ENCODE results near the gene FAAP100.

The FAAP100 gene

DNA sequence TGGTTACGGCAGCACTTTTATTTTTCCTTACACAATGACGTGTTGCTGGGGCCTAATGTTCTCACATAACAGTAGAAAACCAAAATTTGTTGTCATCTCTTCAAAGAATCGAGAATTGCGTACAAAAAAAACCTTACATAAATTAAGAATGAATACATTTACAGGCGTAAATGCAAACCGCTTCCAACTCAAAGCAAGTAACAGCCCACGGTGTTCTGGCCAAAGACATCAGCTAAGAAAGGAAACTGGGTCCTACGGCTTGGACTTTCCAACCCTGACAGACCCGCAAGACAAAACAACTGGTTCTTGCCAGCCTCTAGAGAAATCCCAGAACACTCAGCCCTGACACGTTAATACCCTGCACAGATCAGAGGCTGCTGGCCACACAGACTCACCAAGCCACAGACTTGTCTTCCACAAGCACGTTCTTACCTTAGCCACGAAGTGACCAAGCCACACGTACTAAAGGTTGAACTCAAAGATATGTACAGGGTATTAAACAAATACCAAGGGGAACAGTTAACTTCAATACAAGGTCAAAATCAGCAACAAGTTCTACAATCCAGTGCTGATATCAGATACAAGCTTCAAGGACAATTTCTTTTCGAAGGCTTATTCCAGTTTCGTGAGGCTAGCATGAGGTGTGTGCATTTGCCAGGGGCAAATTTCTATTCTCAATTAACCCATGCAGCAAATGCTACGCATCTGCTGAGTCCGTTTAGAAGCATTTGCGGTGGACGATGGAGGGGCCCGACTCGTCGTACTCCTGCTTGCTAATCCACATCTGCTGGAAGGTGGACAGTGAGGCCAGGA is 42.0 kb downstream of the FAAP100 start:
- H3K4me1 ChIP-seq (ENCODE audit: insufficient read depth, low read length): peaks cover 9% of the 10 kb centered on the region
- H3K9me3 ChIP-seq (ENCODE audit: low read length): no peaks in the 10 kb centered on the region
- H2AFZ ChIP-seq (ENCODE audit: low read depth, low read length): no peak overlapping the region
- peaks cover 36% of the 10 kb centered on the region for H3K36me3 ChIP-seq (ENCODE audit: insufficient read depth, low read length)
- peak overlapping the region; percentile 87 for H3K4me3 ChIP-seq (ENCODE audit: low read length)
- H3K27me3 ChIP-seq (ENCODE audit: insufficient read depth, low read length): no peaks in the 10 kb centered on the region

DNA sequence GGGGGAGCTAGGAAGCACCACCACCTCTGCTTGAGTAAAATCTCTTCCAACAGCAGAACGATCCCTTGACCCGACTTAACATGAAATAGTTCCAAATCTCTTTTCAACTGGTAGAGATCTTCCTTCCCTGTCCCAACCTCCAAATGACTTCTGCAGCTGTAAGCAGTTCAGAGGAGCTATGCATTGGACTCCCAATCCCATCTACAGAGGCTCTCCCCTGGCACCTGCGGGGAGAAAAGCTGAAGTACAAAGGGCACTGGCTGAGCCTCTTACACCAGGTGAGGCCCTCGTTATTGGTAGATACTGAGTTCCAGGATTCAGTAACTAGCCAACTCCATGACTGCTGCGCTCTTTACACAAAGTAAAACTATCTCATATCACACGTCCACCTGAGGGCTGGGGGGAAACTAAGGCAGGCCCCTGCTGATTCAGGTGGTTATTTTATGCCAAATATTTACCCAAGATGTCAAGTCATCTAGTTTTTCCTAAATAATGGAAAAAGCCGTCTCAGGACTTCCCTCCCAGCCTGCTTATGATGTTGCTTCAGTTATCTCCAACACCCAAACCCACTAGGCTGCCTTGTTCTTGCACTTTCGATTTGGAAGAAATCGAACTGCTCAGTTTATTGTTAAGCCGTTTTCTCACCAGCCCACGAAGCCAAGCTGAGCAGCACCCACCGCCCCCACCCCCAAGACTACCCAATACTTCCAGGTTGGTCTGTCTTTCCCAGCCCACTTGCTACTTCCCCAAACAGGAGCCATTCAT is 42.8 kb downstream of the FAAP100 start:
- Histone ChIP-seq H2AFZ (ENCODE audit: low read depth, low read length) (no peak overlapping the region), H3K4me3 (ENCODE audit: low read length) (peak overlapping the region; percentile 87), H3K27me3 (ENCODE audit: insufficient read depth, low read length) (no peaks in the 10 kb centered on the region), H3K36me3 (ENCODE audit: insufficient read depth, low read length) (peaks cover 36% of the 10 kb centered on the region), H3K4me1 (ENCODE audit: insufficient read depth, low read length) (peaks cover 9% of the 10 kb centered on the region), H3K9me3 (ENCODE audit: low read length) (no peaks in the 10 kb centered on the region)

DNA sequence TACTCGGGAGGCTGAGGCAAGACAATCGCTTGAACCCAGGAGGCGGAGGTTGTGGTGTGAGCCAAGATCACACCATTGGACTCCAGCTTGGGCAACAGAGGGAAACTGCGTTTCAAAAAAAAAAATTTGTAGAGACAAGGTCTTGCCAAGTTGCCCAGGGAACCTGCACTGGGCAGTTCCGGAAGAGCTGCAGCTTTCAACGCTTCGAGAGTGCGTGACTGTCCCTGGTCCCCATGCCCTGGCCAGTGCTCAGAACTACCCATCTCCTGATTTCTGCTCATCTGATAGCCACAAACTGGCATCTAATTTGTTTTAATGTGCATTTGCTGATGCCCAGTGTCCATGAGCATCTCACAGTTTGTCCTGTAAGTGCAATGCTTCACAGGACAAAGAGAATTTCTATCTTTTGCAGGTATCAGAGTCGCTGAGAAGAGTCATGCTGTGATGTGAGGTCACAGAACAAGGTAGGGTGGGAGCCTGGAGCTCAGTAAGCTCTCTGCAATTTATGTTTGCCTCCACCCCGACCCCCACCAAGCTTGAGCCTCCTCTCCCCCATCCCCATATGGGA is 43.4 kb downstream of the FAAP100 start:
- no peaks in the 10 kb centered on the region for H3K27me3 ChIP-seq (ENCODE audit: insufficient read depth, low read length)
- peaks cover 9% of the 10 kb centered on the region for H3K4me1 ChIP-seq (ENCODE audit: insufficient read depth, low read length)
- no peaks in the 10 kb centered on the region for H3K9me3 ChIP-seq (ENCODE audit: low read length)
- H2AFZ ChIP-seq (ENCODE audit: low read depth, low read length): no peak overlapping the region
- H3K36me3 ChIP-seq (ENCODE audit: insufficient read depth, low read length): peaks cover 36% of the 10 kb centered on the region
- peak overlapping the region; percentile 87 for H3K4me3 ChIP-seq (ENCODE audit: low read length)

DNA sequence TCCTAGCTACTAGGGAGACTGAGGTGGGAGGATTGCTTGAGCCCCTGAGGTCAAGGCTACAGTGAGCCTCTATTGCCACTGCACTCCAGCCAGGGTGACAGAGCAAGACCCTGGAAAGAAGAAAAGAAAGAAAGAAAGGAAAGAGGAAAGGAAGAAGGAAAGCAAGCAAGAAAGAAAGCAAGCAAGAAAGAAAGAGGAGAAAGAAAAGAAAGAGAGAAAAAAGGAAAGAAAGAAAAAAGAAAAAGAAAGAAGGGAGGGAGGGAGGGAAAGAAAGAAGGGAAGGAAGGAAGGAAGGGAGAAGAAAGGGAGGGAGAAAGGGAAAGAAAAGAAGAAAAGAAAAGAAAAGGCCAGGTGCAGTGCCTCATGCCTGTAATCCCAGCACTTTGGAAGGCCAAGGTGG is 48.5 kb downstream of the FAAP100 start:
- Histone ChIP-seq H3K27me3 (ENCODE audit: insufficient read depth, low read length) (no peaks in the 10 kb centered on the region), H3K9me3 (ENCODE audit: low read length) (no peaks in the 10 kb centered on the region), H2AFZ (ENCODE audit: low read depth, low read length) (no peak overlapping the region), H3K36me3 (ENCODE audit: insufficient read depth, low read length) (peaks cover 2% of the 10 kb centered on the region), H3K4me1 (ENCODE audit: insufficient read depth, low read length) (no peaks in the 10 kb centered on the region), H3K4me3 (ENCODE audit: low read length) (no peak overlapping the region)

DNA sequence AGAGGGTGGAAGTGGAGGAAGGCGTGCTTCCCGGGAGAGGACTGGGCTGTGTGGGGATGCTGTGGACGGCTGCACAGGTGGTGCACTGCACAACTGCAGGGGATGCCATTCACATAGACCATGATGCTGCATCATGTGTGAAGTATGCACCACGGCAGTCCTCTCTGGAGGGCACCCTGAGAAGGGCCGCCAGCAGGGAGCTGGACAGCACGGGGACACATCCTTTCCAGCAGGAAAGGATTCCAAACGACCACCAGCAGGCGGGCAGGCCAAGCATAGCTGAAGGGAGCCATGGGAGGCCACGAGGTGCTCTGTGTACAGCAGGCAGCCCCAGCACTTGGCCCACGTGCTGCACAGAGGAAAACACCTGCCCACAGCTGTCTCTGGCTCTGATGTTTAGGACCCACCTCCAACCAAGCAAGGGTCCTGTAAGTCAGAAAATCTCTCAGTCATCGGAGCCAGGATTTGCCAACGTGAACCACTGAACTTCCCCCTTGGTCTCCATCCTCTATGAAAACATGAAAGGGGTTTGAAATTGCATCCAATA is 49.6 kb downstream of the FAAP100 start:
- no peaks in the 10 kb centered on the region for H3K27me3 ChIP-seq (ENCODE audit: insufficient read depth, low read length)
- no peaks in the 10 kb centered on the region for H3K36me3 ChIP-seq (ENCODE audit: insufficient read depth, low read length)
- no peak overlapping the region for H3K4me3 ChIP-seq (ENCODE audit: low read length)
- H3K4me1 ChIP-seq (ENCODE audit: insufficient read depth, low read length): no peaks in the 10 kb centered on the region
- no peaks in the 10 kb centered on the region for H3K9me3 ChIP-seq (ENCODE audit: low read length)
- no peak overlapping the region for H2AFZ ChIP-seq (ENCODE audit: low read depth, low read length)

DNA sequence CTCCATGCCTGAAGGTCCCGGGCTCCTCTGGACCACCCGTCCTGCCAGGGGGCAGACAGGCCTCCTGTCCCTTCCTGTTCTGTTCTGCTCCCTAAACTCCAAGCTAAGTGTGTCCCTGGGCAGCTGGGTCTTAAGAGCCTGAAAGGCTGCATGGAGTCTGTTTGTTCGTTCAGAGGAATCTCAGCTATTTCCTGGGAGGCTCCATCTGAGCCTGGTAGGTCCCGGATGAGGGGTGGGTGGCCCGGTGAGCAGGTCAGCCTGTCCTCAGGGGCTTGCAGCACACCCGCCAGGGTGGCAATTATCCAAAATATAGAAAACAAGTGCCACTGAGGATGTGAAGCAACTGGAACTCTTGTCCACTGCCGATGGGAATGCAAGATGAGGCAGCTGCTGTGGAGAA is 52.1 kb downstream of the FAAP100 start:
- Histone ChIP-seq H3K9me3 (ENCODE audit: low read length) (no peaks in the 10 kb centered on the region), H2AFZ (ENCODE audit: low read depth, low read length) (no peak overlapping the region), H3K4me1 (ENCODE audit: insufficient read depth, low read length) (peaks cover under 1% of the 10 kb centered on the region), H3K36me3 (ENCODE audit: insufficient read depth, low read length) (no peaks in the 10 kb centered on the region), H3K27me3 (ENCODE audit: insufficient read depth, low read length) (no peaks in the 10 kb centered on the region), H3K4me3 (ENCODE audit: low read length) (no peak overlapping the region)

DNA sequence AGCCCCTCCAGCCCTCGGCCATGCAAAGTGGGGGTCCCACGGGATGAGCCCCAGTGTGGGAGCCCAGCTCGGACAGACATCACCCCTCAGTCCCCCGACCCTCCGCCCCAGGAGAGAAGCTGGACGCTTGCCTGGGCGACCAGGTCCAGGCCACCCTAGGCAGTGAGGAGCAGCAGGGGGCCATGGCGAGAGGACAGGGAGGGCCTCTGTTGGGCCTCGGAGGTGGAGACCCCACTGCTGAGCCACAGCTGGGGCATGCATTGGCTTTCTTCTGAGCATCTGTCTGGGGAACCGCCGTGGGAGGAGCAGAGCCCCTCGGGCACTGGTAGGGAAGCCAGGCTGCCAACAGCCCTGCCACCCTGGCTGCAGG is 52.6 kb downstream of the FAAP100 start:
- no peak overlapping the region for H2AFZ ChIP-seq (ENCODE audit: low read depth, low read length)
- peaks cover 4% of the 10 kb centered on the region for H3K4me1 ChIP-seq (ENCODE audit: insufficient read depth, low read length)
- H3K4me3 ChIP-seq (ENCODE audit: low read length): no peak overlapping the region
- no peaks in the 10 kb centered on the region for H3K36me3 ChIP-seq (ENCODE audit: insufficient read depth, low read length)
- no peaks in the 10 kb centered on the region for H3K9me3 ChIP-seq (ENCODE audit: low read length)
- H3K27me3 ChIP-seq (ENCODE audit: insufficient read depth, low read length): no peaks in the 10 kb centered on the region

DNA sequence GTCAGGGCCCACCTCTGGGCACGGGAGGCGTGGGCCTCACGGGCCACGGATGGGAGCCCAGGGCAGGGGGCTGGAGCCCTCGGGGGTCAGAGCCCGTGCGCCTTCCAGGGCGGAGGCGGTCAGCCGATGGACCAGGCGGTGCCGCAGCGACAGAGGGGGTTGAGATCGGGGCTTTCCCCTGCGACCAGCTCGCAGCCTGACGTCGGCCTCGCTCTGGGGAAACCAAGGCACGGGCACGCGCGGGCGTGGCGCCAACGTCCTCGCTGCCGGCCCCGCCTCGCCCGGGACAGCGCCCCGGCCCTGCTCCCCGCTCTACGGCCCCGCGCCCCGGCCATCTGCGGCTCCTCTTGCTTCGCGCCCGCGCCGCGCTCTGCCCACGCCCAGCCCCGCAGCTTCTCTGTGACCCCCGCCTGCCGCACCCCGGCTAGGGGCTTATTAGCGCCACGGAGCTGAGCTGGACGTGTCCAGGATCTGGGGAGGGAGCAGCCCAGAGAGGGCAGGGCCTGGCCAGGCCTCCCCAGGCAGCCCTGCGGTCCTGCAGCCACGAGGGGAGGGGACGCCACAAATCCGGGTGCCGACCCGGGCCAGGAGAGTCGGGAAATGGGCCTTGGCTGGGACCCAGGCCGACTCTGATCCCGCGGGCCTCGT is 53.1 kb downstream of the FAAP100 start:
- Histone ChIP-seq H3K27me3 (ENCODE audit: insufficient read depth, low read length) (no peaks in the 10 kb centered on the region), H3K4me1 (ENCODE audit: insufficient read depth, low read length) (peaks cover 4% of the 10 kb centered on the region), H2AFZ (ENCODE audit: low read depth, low read length) (no peak overlapping the region), H3K36me3 (ENCODE audit: insufficient read depth, low read length) (no peaks in the 10 kb centered on the region), H3K9me3 (ENCODE audit: low read length) (no peaks in the 10 kb centered on the region), H3K4me3 (ENCODE audit: low read length) (no peak overlapping the region)

DNA sequence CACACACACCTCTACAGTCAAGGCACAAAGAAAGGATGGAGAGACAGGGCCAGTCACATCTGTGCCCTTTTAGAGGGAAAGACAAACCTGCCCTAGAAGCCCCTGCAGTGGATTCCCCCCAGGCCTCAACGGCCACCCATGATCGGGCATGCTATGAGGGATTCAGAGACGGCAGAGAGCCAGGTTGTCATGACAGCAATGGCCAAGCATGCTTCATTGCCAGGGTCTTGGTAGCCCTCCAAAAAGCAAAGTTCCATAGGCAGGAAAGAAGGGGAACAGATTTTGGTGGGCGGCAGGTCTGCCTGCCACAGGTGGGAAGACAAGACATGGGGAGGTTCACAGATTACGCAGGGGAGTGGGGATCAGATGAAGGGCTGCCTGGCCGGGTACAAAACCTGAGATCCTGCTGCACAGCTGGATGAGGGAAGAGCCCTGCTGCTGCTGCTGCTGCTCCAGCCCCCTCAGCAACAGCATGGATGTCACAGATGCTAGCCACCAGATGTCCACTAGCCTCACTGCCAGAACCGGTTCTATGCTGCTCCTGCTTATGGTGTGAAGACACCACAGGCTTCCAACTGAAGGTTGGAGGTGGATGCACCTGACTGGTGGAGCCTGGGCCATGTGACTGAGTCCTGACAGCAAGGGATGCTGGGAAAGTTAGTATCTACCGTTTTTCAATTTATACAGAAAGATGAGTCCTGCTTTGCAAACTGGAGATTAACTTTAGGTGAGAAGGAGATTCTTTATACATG is 57.4 kb downstream of the FAAP100 start:
- Histone ChIP-seq H3K9me3 (ENCODE audit: low read length) (no peaks in the 10 kb centered on the region), H2AFZ (ENCODE audit: low read depth, low read length) (no peak overlapping the region), H3K4me3 (ENCODE audit: low read length) (no peak overlapping the region), H3K36me3 (ENCODE audit: insufficient read depth, low read length) (no peaks in the 10 kb centered on the region), H3K27me3 (ENCODE audit: insufficient read depth, low read length) (peaks cover 5% of the 10 kb centered on the region), H3K4me1 (ENCODE audit: insufficient read depth, low read length) (peaks cover 20% of the 10 kb centered on the region)

DNA sequence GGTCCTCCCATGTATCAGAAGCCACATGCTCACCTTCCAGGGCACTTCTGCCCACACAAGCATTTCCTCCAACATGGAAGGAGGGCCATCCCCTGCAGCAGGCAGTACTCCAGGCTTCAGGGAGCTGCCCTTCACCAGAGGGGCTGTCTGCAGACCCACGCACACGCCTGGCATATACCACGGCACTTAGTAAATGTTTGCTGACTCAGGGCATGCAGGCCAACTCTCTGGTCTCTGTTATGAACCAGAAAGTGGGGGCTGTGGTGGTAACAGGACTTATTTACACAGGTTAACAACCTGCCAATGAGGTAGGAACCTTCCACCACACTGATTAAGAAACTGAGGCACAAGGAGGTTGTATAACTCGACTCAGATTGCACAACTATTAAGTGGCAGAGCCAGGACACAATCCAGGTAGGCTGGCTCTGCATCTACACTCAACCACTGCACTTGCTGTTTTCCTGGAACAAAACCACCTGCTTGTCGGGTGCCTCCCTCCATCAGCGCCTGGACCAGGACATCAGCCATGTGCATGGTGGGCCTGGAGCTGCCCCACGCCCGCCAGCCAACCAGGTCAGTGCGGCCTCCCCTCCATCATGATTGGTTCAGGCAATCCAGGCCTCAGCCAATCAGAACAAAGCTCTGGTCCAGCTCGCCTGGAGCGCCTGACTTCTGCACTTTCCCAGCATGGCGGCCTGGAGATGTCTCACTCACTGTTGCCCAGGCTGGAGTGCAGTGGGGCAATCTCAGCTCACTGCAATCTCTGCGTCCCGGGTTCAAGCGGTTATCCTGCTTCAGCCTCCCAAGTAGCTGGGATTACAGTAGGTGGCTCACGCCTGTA is 58.7 kb downstream of the FAAP100 start:
- Histone ChIP-seq H3K9me3 (ENCODE audit: low read length) (no peaks in the 10 kb centered on the region), H3K36me3 (ENCODE audit: insufficient read depth, low read length) (no peaks in the 10 kb centered on the region), H3K4me3 (ENCODE audit: low read length) (no peak overlapping the region), H2AFZ (ENCODE audit: low read depth, low read length) (no peak overlapping the region), H3K27me3 (ENCODE audit: insufficient read depth, low read length) (peaks cover 5% of the 10 kb centered on the region), H3K4me1 (ENCODE audit: insufficient read depth, low read length) (peaks cover 34% of the 10 kb centered on the region)

DNA sequence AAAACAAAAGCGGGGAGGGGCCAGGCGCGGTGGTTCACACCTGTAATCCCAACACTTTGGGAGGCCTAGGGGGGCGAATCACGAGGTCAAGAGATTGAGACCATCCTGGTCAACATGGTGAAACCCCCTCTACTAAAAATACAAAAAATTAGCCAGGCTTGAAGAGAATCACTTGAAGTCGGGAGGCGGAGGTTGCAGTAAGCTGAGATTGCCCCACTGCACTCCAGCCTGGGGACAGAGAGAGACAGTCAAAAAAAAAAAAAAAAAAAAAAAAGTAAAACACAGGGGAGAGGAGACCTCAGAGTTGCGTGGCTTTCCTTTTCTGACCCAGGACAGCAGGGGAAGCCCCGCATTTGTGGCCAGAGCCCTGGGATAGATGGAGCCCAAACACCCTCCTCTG is 59.4 kb downstream of the FAAP100 start:
- Histone ChIP-seq H3K4me3 (ENCODE audit: low read length) (no peak overlapping the region), H3K36me3 (ENCODE audit: insufficient read depth, low read length) (no peaks in the 10 kb centered on the region), H2AFZ (ENCODE audit: low read depth, low read length) (no peak overlapping the region), H3K4me1 (ENCODE audit: insufficient read depth, low read length) (peaks cover 34% of the 10 kb centered on the region), H3K9me3 (ENCODE audit: low read length) (no peaks in the 10 kb centered on the region), H3K27me3 (ENCODE audit: insufficient read depth, low read length) (peaks cover 5% of the 10 kb centered on the region)

DNA sequence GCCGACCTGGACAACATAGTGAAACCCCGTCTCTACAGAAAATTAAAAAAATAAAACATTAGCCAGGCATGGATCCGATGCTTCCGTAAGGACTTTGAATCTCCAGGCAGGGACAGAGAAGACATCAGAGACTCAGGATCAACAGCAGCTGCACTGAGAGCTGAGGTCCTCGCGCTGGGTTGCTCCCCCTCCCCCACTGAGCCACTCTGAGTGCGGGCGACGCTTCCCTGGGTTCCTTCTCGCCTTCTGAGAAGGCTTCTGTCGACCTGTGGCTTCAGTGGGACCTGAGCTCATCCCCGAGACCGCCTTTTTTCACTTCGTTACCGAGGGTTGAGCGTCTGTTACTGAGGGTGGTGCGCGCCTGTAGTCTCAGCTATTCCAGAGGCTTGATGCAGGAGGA is 60.0 kb downstream of the FAAP100 start:
- no peaks in the 10 kb centered on the region for H3K36me3 ChIP-seq (ENCODE audit: insufficient read depth, low read length)
- peaks cover 5% of the 10 kb centered on the region for H3K27me3 ChIP-seq (ENCODE audit: insufficient read depth, low read length)
- no peak overlapping the region for H2AFZ ChIP-seq (ENCODE audit: low read depth, low read length)
- H3K4me1 ChIP-seq (ENCODE audit: insufficient read depth, low read length): peaks cover 34% of the 10 kb centered on the region
- no peaks in the 10 kb centered on the region for H3K9me3 ChIP-seq (ENCODE audit: low read length)
- H3K4me3 ChIP-seq (ENCODE audit: low read length): no peak overlapping the region
